HepG2 (cell line): ENCODE data around the gene TCF3. TPM values are rescaled to one million over a fixed set of nuclear protein-coding genes. Genes with fewer than 3 reads are reported as not detected.

Experiments used
- ARID3A ChIP-seq: IDR thresholded peaks from 2 replicates; pipeline ENCODE4 v1.6.1; 2012; ENCODE audit warnings: low read depth, low read length, improper control_type of control experiment
- ARID5B ChIP-seq: IDR thresholded peaks from 2 replicates; pipeline ENCODE4 v1.4.0; 2020; ENCODE audit warnings: mild to moderate bottlenecking, missing genetic modification reagents
- ASH2L ChIP-seq: fragments of 300-600, 200-600 bp; sonication (generic); IDR thresholded peaks from 2 replicates; pipeline ENCODE4 v1.7.0; 2017; ENCODE audit warnings: low read depth, mild to moderate bottlenecking, moderate library complexity, mixed read lengths, low read length; ENCODE audit not compliant: insufficient read length
- BCL6 ChIP-seq: IDR thresholded peaks from 2 replicates; pipeline ENCODE4 v1.6.1; 2016; ENCODE audit warnings: missing genetic modification reagents, missing compliant biosample characterization
- FOXP1 ChIP-seq, 2 experiments: fragments of 450-650 bp in 1 of 2; IDR thresholded peaks; 2 replicates each; pipeline ENCODE4 v1.6.1; 2017 to 2018; ENCODE audit warnings: antibody characterized with exemption in 1 of 2
- KMT2B ChIP-seq: IDR thresholded peaks from 2 replicates; pipeline ENCODE4 v1.6.1; 2016; ENCODE audit warnings: missing genetic modification reagents, missing compliant biosample characterization
- MATR3 ChIP-seq: sonication (generic); formaldehyde crosslinking; IDR thresholded peaks from 2 replicates; pipeline ENCODE4 v1.4.0; 2020; ENCODE audit warnings: missing genetic modification reagents
- MTERF4 ChIP-seq: sonication (generic); formaldehyde crosslinking; IDR thresholded peaks from 2 replicates; pipeline ENCODE4 v1.8.0; 2023; ENCODE audit warnings: mild to moderate bottlenecking, missing genetic modification reagents
- MXD4 ChIP-seq: IDR thresholded peaks from 2 replicates; pipeline ENCODE4 v1.6.1; 2016; ENCODE audit warnings: mild to moderate bottlenecking, missing biosample characterization, missing genetic modification reagents
- RBAK ChIP-seq: sonication (generic); formaldehyde crosslinking; IDR thresholded peaks from 2 replicates; pipeline ENCODE4 v1.5.1; 2020; ENCODE audit warnings: mild to moderate bottlenecking, missing genetic modification reagents
- SIX4 ChIP-seq: sonication (generic); formaldehyde crosslinking; IDR thresholded peaks from 2 replicates; pipeline ENCODE4 v1.4.0; 2020; ENCODE audit warnings: missing genetic modification reagents
- THAP8 ChIP-seq: sonication (generic); formaldehyde crosslinking; IDR thresholded peaks from 2 replicates; pipeline ENCODE4 v1.5.1; 2020; ENCODE audit warnings: missing genetic modification reagents, mild to moderate bottlenecking, borderline replicate concordance
- ZBTB44 ChIP-seq: sonication (generic); formaldehyde crosslinking; IDR thresholded peaks from 2 replicates; pipeline ENCODE4 v1.4.0; 2020; ENCODE audit warnings: missing genetic modification reagents
- ZNF329 ChIP-seq: sonication (generic); formaldehyde crosslinking; IDR thresholded peaks from 2 replicates; pipeline ENCODE4 v1.9.0; 2021; ENCODE audit warnings: low read depth, mild to moderate bottlenecking, missing genetic modification reagents
- ZNF331 ChIP-seq: sonication (generic); formaldehyde crosslinking; IDR thresholded peaks from 2 replicates; pipeline ENCODE4 v1.4.0; 2020; ENCODE audit warnings: missing genetic modification reagents
- ZNF362 ChIP-seq: sonication (generic); formaldehyde crosslinking; IDR thresholded peaks from 2 replicates; pipeline ENCODE4 v1.4.0; 2020; ENCODE audit warnings: missing genetic modification reagents, mild to moderate bottlenecking, borderline replicate concordance
- ZNF792 ChIP-seq: IDR thresholded peaks from 2 replicates; pipeline ENCODE4 v1.6.1; 2016
- ZSCAN25 ChIP-seq: sonication (generic); formaldehyde crosslinking; IDR thresholded peaks from 2 replicates; pipeline ENCODE4 v1.8.0; 2022; ENCODE audit warnings: mild to moderate bottlenecking, missing genetic modification reagents
- polyA plus RNA-seq, 8 experiments: library from polyadenylated mRNA; depleted of rRNA in 3 of 8; stranded (reverse) in 7 of 8; unstranded in 1 of 8; fragments of >200 nt; fragmentation: Illumina TruSeq in 4 of 8; extraction: Trizol in 4 of 8; gene quantifications; 2 replicates each; pipeline versions ENCODE4 v1.2.1 to v1.2.3, GENCODE V29; 2011 to 2016; ENCODE audit warnings: low read depth in 4 of 8, missing spikeins in 1 of 8, mixed read lengths in 1 of 8; ENCODE audit not compliant: insufficient read depth in 1 of 8
- total RNA-seq, 5 experiments: library from RNA; depleted of rRNA; stranded (reverse); fragments of >200 nt; fragmentation: Illumina TruSeq; extraction: Trizol; gene quantifications; 2 replicates each; pipeline ENCODE4 v1.2.3, GENCODE V29; 2016; ENCODE audit warnings: low read depth in 1 of 5

Gene TCF3
- total and polyA plus RNA-seq, 2 of the 13 experiments (the other 11 are each of a cell fraction or from before 2014, with no cell fraction given), result 51.4 to 53.2 TPM

- no peak for TF ChIP-seq ZBTB44 (CRISPR knock-in tag)
- no peak for TF ChIP-seq SIX4 (CRISPR knock-in tag)
- TF ChIP-seq FOXP1 (IDR thresholded peaks at IDR 0.05), result no peak
- no peak for TF ChIP-seq FOXP1 (CRISPR knock-in tag; IDR thresholded peaks at IDR 0.05)
- TF ChIP-seq RBAK, result no peak
- TF ChIP-seq ARID5B, result 0 out of 2 replicates have a peak, but pooled peaks have one; percentile 20
- TF ChIP-seq ZNF329 (CRISPR knock-in tag), result peak; percentile 48; the same call in 1 of the 2 replicates
- peak; percentile 52; the same call in 1 of the 2 replicates for TF ChIP-seq ZSCAN25 (CRISPR knock-in tag)
- TF ChIP-seq ZNF331 (CRISPR knock-in tag), result peak; percentile 33; the same call in 1 of the 2 replicates
- no peak for TF ChIP-seq ZNF792 (CRISPR knock-in tag)
- TF ChIP-seq ZNF362 (CRISPR knock-in tag), result no peak
- TF ChIP-seq MTERF4 (CRISPR knock-in tag), result no peak; the same call in 1 of the 2 replicates
- TF ChIP-seq ARID3A, result 0 out of 2 replicates have a peak, but pooled peaks have one; percentile 10
- TF ChIP-seq BCL6 (CRISPR knock-in tag), result no peak
- TF ChIP-seq ASH2L, result peak; percentile 7
- peak; percentile 87 for TF ChIP-seq MXD4 (CRISPR knock-in tag)
- TF ChIP-seq KMT2B (CRISPR knock-in tag), result no peak
- TF ChIP-seq MATR3 (CRISPR knock-in tag), result no peak
- no peak for TF ChIP-seq THAP8 (CRISPR knock-in tag)
Observed at GRCh38 chr19:1592024-1592754, 60.2 kb downstream of the TCF3 start (continued).
